HepG2 (cell line): ENCODE measurements around the gene RASSF8. TPM values are rescaled to one million over a fixed set of nuclear protein-coding genes. Genes with fewer than 3 reads are reported as not detected.

ENCODE experiments used
- ATAC-seq: fragments of 200-7000 bp; cut with Tn5 transposase; 3 replicates; pipeline ENCODE4 v1.9.1; 2020; ENCODE audit warnings: mild to moderate bottlenecking, moderate library complexity
- BruUV-seq: library from RNA; stranded (reverse); fragments of 400-500 nt; replicated peaks from 2 replicates; lab custom pipeline; 2021; lab: Mats Ljungman, UMichigan
- CTCF ChIA-PET: fragments of 300-600 bp; formaldehyde crosslinking; extraction: SDS; loops from one replicate; lab custom pipeline; 2021; ENCODE audit warnings: low total read pairs, inconsistent platforms, low intra/inter-chr PET ratio; lab: Yijun Ruan, JAX
- POLR2A ChIA-PET: fragments of 350-600 bp; sonication (Branson Sonifier 250); formaldehyde crosslinking; loops from one replicate; lab custom pipeline; 2020; ENCODE audit warnings: antibody characterized with exemption, inconsistent platforms; lab: Yijun Ruan, JAX
- DNase-seq: peaks from one replicate; pipeline ENCODE4 v3.0.0-alpha.2; 2015; ENCODE audit warnings: low spot score
- FAIRE-seq: peaks from 3 replicates; lab custom pipeline; 2011; peaks lifted over from hg19 to GRCh38; lab: Jason Lieb, UNC
- H2AFZ ChIP-seq: one replicate; pipeline ENCODE4 v1.6.1; 2011; ENCODE audit warnings: low read length, inconsistent platforms
- H3K27ac ChIP-seq: fragments of 300-600 bp; 3 replicates; pipeline ENCODE4 v1.8.0; 2011; ENCODE audit warnings: mixed run types, mild to moderate bottlenecking, mixed read lengths, low read length, inconsistent platforms; ENCODE audit not compliant: insufficient read depth; ENCODE audit errors: extremely low read length
- H3K27me3 ChIP-seq, 2 experiments: fragments of 200-600 bp in 1 of 2; 2 replicates in 1 of 2; 3 replicates in 1 of 2; pipeline versions ENCODE4 v1.6.0 to v1.8.0; 2011; ENCODE audit warnings: low read length in 2 of 2, mild to moderate bottlenecking in 2 of 2, moderate library complexity in 2 of 2, inconsistent platforms in 1 of 2; ENCODE audit not compliant: insufficient read depth in 2 of 2, control insufficient read depth in 1 of 2
- H3K36me3 ChIP-seq, 2 experiments: fragments of 200-600 bp in 1 of 2; replicated peaks in 1 of 2; 2 replicates in 1 of 2; 3 replicates in 1 of 2; pipeline versions ENCODE4 v1.5.1 to v1.8.0; 2011; ENCODE audit warnings: low read length in 2 of 2, inconsistent platforms in 1 of 2; ENCODE audit not compliant: insufficient read depth in 2 of 2, control insufficient read depth in 1 of 2
- H3K4me1 ChIP-seq: 2 replicates; pipeline ENCODE4 v1.5.1; 2012; ENCODE audit warnings: low read length, inconsistent platforms; ENCODE audit not compliant: insufficient read depth
- H3K4me2 ChIP-seq: 2 replicates; pipeline ENCODE4 v1.6.0; 2011; ENCODE audit warnings: low read depth, low read length, inconsistent platforms
- H3K4me3 ChIP-seq, 3 experiments: fragments of 200-600 bp in 1 of 3; sonication (generic), shearing (Covaris generic) in 1 of 3; replicated peaks in 1 of 3; 2 replicates each; pipeline ENCODE4 v1.5.1; 2011 to 2016; ENCODE audit warnings: low read length in 3 of 3, inconsistent platforms in 2 of 3, low read depth in 2 of 3, mild to moderate bottlenecking in 2 of 3, control low read depth in 1 of 3, mixed read lengths in 1 of 3; ENCODE audit not compliant: insufficient read depth in 1 of 3
- H3K79me2 ChIP-seq: one replicate; pipeline ENCODE4 v1.6.1; 2011; ENCODE audit warnings: low read length, inconsistent platforms; ENCODE audit not compliant: insufficient read depth
- H3K9ac ChIP-seq: 2 replicates; pipeline ENCODE4 v1.6.0; 2011; ENCODE audit warnings: mild to moderate bottlenecking, low read depth, low read length, inconsistent platforms; ENCODE audit not compliant: insufficient read depth
- H3K9me3 ChIP-seq: 2 replicates; pipeline ENCODE4 v1.5.1; 2012; ENCODE audit warnings: mild to moderate bottlenecking, low read length
- H4K20me1 ChIP-seq: 2 replicates; pipeline ENCODE4 v1.6.0; 2011; ENCODE audit warnings: inconsistent platforms, mild to moderate bottlenecking, low read length, moderate library complexity; ENCODE audit not compliant: insufficient read depth
- AKAP8 ChIP-seq: sonication (generic); formaldehyde crosslinking; IDR thresholded peaks from 2 replicates; pipeline ENCODE4 v1.5.1; 2020; ENCODE audit warnings: mild to moderate bottlenecking, missing genetic modification reagents
- CCDC6 ChIP-seq: sonication (generic); formaldehyde crosslinking; IDR thresholded peaks from 2 replicates; pipeline ENCODE4 v1.8.1; 2022; ENCODE audit warnings: mild to moderate bottlenecking, missing genetic modification reagents, moderate library complexity
- CHCHD3 ChIP-seq: sonication (generic); formaldehyde crosslinking; IDR thresholded peaks from 2 replicates; pipeline ENCODE4 v1.8.0; 2022; ENCODE audit warnings: mild to moderate bottlenecking, missing genetic modification reagents, moderate library complexity
- ELF1 ChIP-seq: sonication (generic); formaldehyde crosslinking; IDR thresholded peaks from 2 replicates; pipeline ENCODE4 v1.4.0; 2020; ENCODE audit warnings: missing genetic modification reagents
- HOXA5 ChIP-seq: sonication (generic); formaldehyde crosslinking; IDR thresholded peaks from 2 replicates; pipeline ENCODE4 v1.4.0; 2020; ENCODE audit warnings: missing genetic modification reagents
- IRF9 ChIP-seq: sonication (generic); formaldehyde crosslinking; IDR thresholded peaks from 2 replicates; pipeline ENCODE4 v1.8.0; 2022; ENCODE audit warnings: missing genetic modification reagents, mild to moderate bottlenecking, borderline replicate concordance
- RAD21 ChIP-seq: fragments of 450-650 bp; formaldehyde crosslinking; IDR thresholded peaks from 2 replicates; pipeline ENCODE4 v1.5.0; 2020; ENCODE audit warnings: mild to moderate bottlenecking
- RFXANK ChIP-seq: IDR thresholded peaks from 2 replicates; pipeline ENCODE4 v1.6.1; 2016
- SMC3 ChIP-seq: IDR thresholded peaks from 2 replicates; pipeline ENCODE4 v1.6.1; 2011; ENCODE audit warnings: low read length, improper control_type of control experiment
- TBX2 ChIP-seq: sonication (generic); formaldehyde crosslinking; IDR thresholded peaks from 2 replicates; pipeline ENCODE4 v1.5.0; 2020; ENCODE audit warnings: missing genetic modification reagents, mild to moderate bottlenecking, borderline replicate concordance
- TCF12 ChIP-seq, 2 experiments: fragments of 450-650 bp in 1 of 2; sonication (generic) in 1 of 2; formaldehyde crosslinking in 1 of 2; IDR thresholded peaks; 2 replicates each; pipeline versions ENCODE4 v1.6.1 to v1.8.0; 2017 to 2022; ENCODE audit warnings: antibody characterized with exemption in 1 of 2, mild to moderate bottlenecking in 1 of 2, missing genetic modification reagents in 1 of 2, moderate library complexity in 1 of 2
- XRCC5 ChIP-seq: fragments of 200-400 bp; formaldehyde crosslinking; optimal IDR thresholded peaks from 2 replicates; pipeline ENCODE3; 2017; ENCODE audit warnings: mild to moderate bottlenecking, low read length
- ZNF160 ChIP-seq: sonication (generic); formaldehyde crosslinking; IDR thresholded peaks from 2 replicates; pipeline ENCODE4 v1.8.0; 2022; ENCODE audit warnings: mild to moderate bottlenecking, inconsistent platforms, missing genetic modification reagents
- ZNF563 ChIP-seq: sonication (generic); formaldehyde crosslinking; IDR thresholded peaks from 2 replicates; pipeline ENCODE4 v1.8.0; 2022; ENCODE audit warnings: mild to moderate bottlenecking, moderate library complexity, missing genetic modification reagents
- ZNF567 ChIP-seq: sonication (generic); formaldehyde crosslinking; IDR thresholded peaks from 2 replicates; pipeline ENCODE4 v1.8.1; 2023; ENCODE audit warnings: mild to moderate bottlenecking, missing genetic modification reagents, borderline replicate concordance
- ZNF619 ChIP-seq: sonication (generic); formaldehyde crosslinking; IDR thresholded peaks from 2 replicates; pipeline ENCODE4 v1.4.0; 2020; ENCODE audit warnings: mild to moderate bottlenecking, missing genetic modification reagents
- ZSCAN20 ChIP-seq: sonication (generic); formaldehyde crosslinking; IDR thresholded peaks from 2 replicates; pipeline ENCODE4 v1.4.0; 2020; ENCODE audit warnings: missing genetic modification reagents, mild to moderate bottlenecking, borderline replicate concordance
- WGBS: methylation state at CpG from one replicate; pipeline ENCODE4 v1.1.6; 2017; ENCODE audit warnings: low lambda C conversion rate; 5-methylcytosine and 5-hydroxymethylcytosine counted together
- in situ Hi-C: cut with HindIII; loops from 2 replicates; pipeline ENCODE4 v1.10.0; 2017; ENCODE audit warnings: low pct_unique_long_range_greater_than_20kb; ENCODE audit not compliant: extremely low pct_ligation_motif_present
- intact Hi-C: fragments of 100-400 bp; cut with micrococcal nuclease; formaldehyde crosslinking; loops from one replicate; pipeline ENCODE4 v1.10.0; 2022; ENCODE audit not compliant: unreplicated experiment
- polyA plus RNA-seq, 8 experiments: library from polyadenylated mRNA; depleted of rRNA in 3 of 8; stranded (reverse) in 7 of 8; unstranded in 1 of 8; fragments of >200 nt; fragmentation: Illumina TruSeq in 4 of 8; extraction: Trizol in 4 of 8; gene quantifications; 2 replicates each; pipeline versions ENCODE4 v1.2.1 to v1.2.3, GENCODE V29; 2011 to 2016; ENCODE audit warnings: low read depth in 4 of 8, missing spikeins in 1 of 8, mixed read lengths in 1 of 8; ENCODE audit not compliant: insufficient read depth in 1 of 8
- total RNA-seq, 5 experiments: library from RNA; depleted of rRNA; stranded (reverse); fragments of >200 nt; fragmentation: Illumina TruSeq; extraction: Trizol; gene quantifications; 2 replicates each; pipeline ENCODE4 v1.2.3, GENCODE V29; 2016; ENCODE audit warnings: low read depth in 1 of 5

RASSF8 gene
- total and polyA plus RNA-seq, 2 of the 13 experiments (the other 11 are each of a cell fraction or from before 2014, with no cell fraction given) = 0.82 to 9.2 TPM

GRCh38 chr12:26065451-26065850, 107.0 kb downstream of the RASSF8 start:
- intact Hi-C loops (no loop called here), in situ Hi-C loops (no loop called here)
- FAIRE-seq = no peak
- CTCF ChIA-PET = no interaction called here
- Histone ChIP-seq H3K9ac (no peak overlapping the region), H3K4me1 (no peaks in the 10 kb centered on the region), H3K9me3 (no peaks in the 10 kb centered on the region), H3K4me3 (no peak overlapping the region), H3K27me3 (no peaks in the 10 kb centered on the region), H3K4me2 (no peak overlapping the region)
- no peak for DNase-seq
- ATAC-seq = no peak
- POLR2A ChIA-PET = no interaction called here
- TF ChIP-seq ZNF160 (no peak), TCF12 (IDR thresholded peaks at IDR 0.05) (no peak), TCF12 (CRISPR knock-in tag; IDR thresholded peaks at IDR 0.05) (no peak), XRCC5 (no peak), HOXA5 (CRISPR knock-in tag) (no peak), ZSCAN20 (CRISPR knock-in tag) (no peak), ELF1 (CRISPR knock-in tag) (no peak), RAD21 (no peak), ZNF567 (CRISPR knock-in tag) (no peak), RFXANK (CRISPR knock-in tag) (no peak), IRF9 (no peak), TBX2 (no peak), CCDC6 (CRISPR knock-in tag) (no peak), SMC3 (no peak), AKAP8 (CRISPR knock-in tag) (no peak), CHCHD3 (CRISPR knock-in tag) (no peak), ZNF563 (CRISPR knock-in tag) (no peak), ZNF619 (no peak)
- TF ChIP-seq, all 625 proteins: peak for 0
- H3K36me3 ChIP-seq = no peaks in the 10 kb centered on the region
- H4K20me1 ChIP-seq = no peaks in the 10 kb centered on the region
- no TSS peak for BruUV-seq
- WGBS = 78% methylated on average over 5 of the region's 5 CpGs
- no peak overlapping the region for H2AFZ ChIP-seq
- H3K27ac ChIP-seq = no peak overlapping the region
- H3K79me2 ChIP-seq = no peaks in the 10 kb centered on the region
